Endothelial cell of umbilical vein (primary cell): ENCODE data around the gene RAB3GAP1. TPM values are rescaled to one million over a fixed set of nuclear protein-coding genes. Genes with fewer than 3 reads are reported as not detected.

ENCODE experiments used
- BruUV-seq: library from RNA; stranded (reverse); fragments of 400-500 nt; replicated peaks from 2 replicates; lab custom pipeline; 2021; lab: Mats Ljungman, UMichigan
- CTCF ChIA-PET: fragments of 300-600, 350-600 bp; sonication (Branson Sonifier 250); formaldehyde crosslinking; loops from one replicate; lab custom pipeline; 2021; ENCODE audit warnings: antibody characterized with exemption, inconsistent platforms; lab: Charles Lee
- POLR2A ChIA-PET: fragments of 300-600, 350-600 bp; sonication (Branson Sonifier 250); formaldehyde crosslinking; loops from one replicate; lab custom pipeline; 2021; ENCODE audit warnings: antibody characterized with exemption, inconsistent platforms; lab: Charles Lee
- DNase-seq: peaks from one replicate; pipeline ENCODE4 v3.0.0-alpha.2; 2011; ENCODE audit warnings: low read depth, low spot score
- FAIRE-seq: peaks from 2 replicates; lab custom pipeline; 2011; peaks lifted over from hg19 to GRCh38; lab: Jason Lieb, UNC
- H2AFZ ChIP-seq: 2 replicates; pipeline ENCODE4 v1.6.0; 2012; ENCODE audit warnings: low read depth, low read length, control low read depth, inconsistent platforms
- H3K27ac ChIP-seq: 2 replicates; pipeline ENCODE4 v1.5.1; 2011; ENCODE audit warnings: low read depth, mild to moderate bottlenecking, control low read depth, low read length, moderate library complexity; ENCODE audit not compliant: insufficient read depth
- H3K27me3 ChIP-seq, 2 experiments: 2 replicates each; pipeline versions ENCODE4 v1.6.0 to v1.6.1; 2011; ENCODE audit warnings: low read length in 2 of 2, mixed read lengths in 1 of 2; ENCODE audit not compliant: control insufficient read depth in 2 of 2, insufficient read depth in 2 of 2
- H3K36me3 ChIP-seq, 2 experiments: 2 replicates in 1 of 2; 3 replicates in 1 of 2; pipeline ENCODE4 v1.5.1; 2011; ENCODE audit warnings: low read length in 2 of 2, mild to moderate bottlenecking in 1 of 2, moderate library complexity in 1 of 2; ENCODE audit not compliant: control insufficient read depth in 2 of 2, insufficient read depth in 2 of 2; ENCODE audit errors: extremely low read depth in 1 of 2
- H3K4me1 ChIP-seq: 3 replicates; pipeline ENCODE4 v1.5.1; 2011; ENCODE audit warnings: mild to moderate bottlenecking, low read length; ENCODE audit not compliant: control insufficient read depth, insufficient read depth; ENCODE audit errors: extremely low read depth
- H3K4me2 ChIP-seq: 2 replicates; pipeline ENCODE4 v1.6.1; 2011; ENCODE audit warnings: low read length, control low read depth, mixed read lengths; ENCODE audit not compliant: insufficient read depth
- H3K4me3 ChIP-seq, 3 experiments: fragments of 200-600 bp in 1 of 3; sonication (generic), shearing (Covaris generic) in 1 of 3; replicated peaks in 1 of 3; 2 replicates each; pipeline ENCODE4 v1.5.1; 2011 to 2016; ENCODE audit warnings: control low read depth in 3 of 3, low read length in 3 of 3, mild to moderate bottlenecking in 2 of 3, inconsistent platforms in 1 of 3, low read depth in 1 of 3, moderate library complexity in 1 of 3; ENCODE audit not compliant: insufficient read depth in 1 of 3
- H3K79me2 ChIP-seq: 2 replicates; pipeline ENCODE4 v1.6.0; 2012; ENCODE audit warnings: low read length, inconsistent platforms; ENCODE audit not compliant: control insufficient read depth, insufficient read depth
- H3K9ac ChIP-seq: replicated peaks from 2 replicates; pipeline ENCODE3; 2011; ENCODE audit warnings: low read length, control low read depth; ENCODE audit not compliant: insufficient read depth; ENCODE audit errors: extremely low read depth
- H3K9me1 ChIP-seq: replicated peaks from 3 replicates; pipeline ENCODE4 v1.6.0; 2011; ENCODE audit warnings: mild to moderate bottlenecking, low read length; ENCODE audit not compliant: control insufficient read depth, insufficient read depth; ENCODE audit errors: extremely low read depth
- H3K9me3 ChIP-seq: replicated peaks from 2 replicates; pipeline ENCODE4 v1.5.1; 2012; ENCODE audit warnings: low read length, inconsistent platforms; ENCODE audit not compliant: control insufficient read depth, insufficient read depth
- H4K20me1 ChIP-seq: replicated peaks from 2 replicates; pipeline ENCODE3; 2011; ENCODE audit warnings: mild to moderate bottlenecking, low read length; ENCODE audit not compliant: control insufficient read depth, insufficient read depth; ENCODE audit errors: extremely low read depth
- EZH2 ChIP-seq: IDR thresholded peaks from 2 replicates; pipeline ENCODE4 v1.6.1; 2012; ENCODE audit warnings: borderline replicate concordance, low read depth, mild to moderate bottlenecking, moderate library complexity, low read length, inconsistent platforms; ENCODE audit not compliant: severe bottlenecking
- FOS ChIP-seq: IDR thresholded peaks from 2 replicates; pipeline ENCODE4 v1.6.1; 2011; ENCODE audit warnings: mild to moderate bottlenecking, low read length, moderate library complexity, borderline replicate concordance; ENCODE audit not compliant: insufficient read depth
- GATA2 ChIP-seq: IDR thresholded peaks from 2 replicates; pipeline ENCODE4 v1.7.0; 2011; ENCODE audit warnings: low read depth, mild to moderate bottlenecking, moderate library complexity, mixed read lengths, low read length; ENCODE audit not compliant: insufficient read length, insufficient read depth
- JUN ChIP-seq: IDR thresholded peaks from 2 replicates; pipeline ENCODE4 v1.6.1; 2011; ENCODE audit warnings: borderline replicate concordance, low read depth; ENCODE audit not compliant: insufficient read length, insufficient read depth
- MAX ChIP-seq: IDR thresholded peaks from 2 replicates; pipeline ENCODE4 v1.6.1; 2011; ENCODE audit not compliant: insufficient read depth, insufficient read length
- MYC ChIP-seq: IDR thresholded peaks from one replicate; pipeline ENCODE4 v1.6.1; 2011; ENCODE audit warnings: mild to moderate bottlenecking, low read depth, low read length
- POLR2A ChIP-seq: IDR thresholded peaks from 2 replicates; pipeline ENCODE4 v1.6.1; 2012; ENCODE audit warnings: low read depth, mild to moderate bottlenecking, control low read depth, low read length
- POLR2AphosphoS5 ChIP-seq: IDR thresholded peaks from 2 replicates; pipeline ENCODE4 v1.6.1; 2012; ENCODE audit warnings: low read depth, mild to moderate bottlenecking, control low read depth, low read length, moderate library complexity; ENCODE audit not compliant: insufficient read depth
- dilution Hi-C: fragments of 300-500 bp; cut with MboI; formaldehyde crosslinking; loops from one replicate; pipeline ENCODE4 v1.15.0; 2019; ENCODE audit warnings: low sequenced_read_pairs; ENCODE audit not compliant: extremely low pct_ligation_motif_present
- intact Hi-C: fragments of 100-400 bp; cut with micrococcal nuclease; formaldehyde crosslinking; loops from one replicate; pipeline ENCODE4 v1.10.0; 2022
- polyA plus RNA-seq, 4 experiments: library from polyadenylated mRNA; depleted of rRNA in 3 of 4; stranded (reverse) in 3 of 4; unstranded in 1 of 4; fragments of >200 nt; gene quantifications; 2 replicates each; pipeline versions ENCODE4 v1.2.1 to v1.2.3, GENCODE V29; 2011 to 2012; ENCODE audit warnings: missing spikeins in 1 of 4
- total RNA-seq: library from RNA; stranded (reverse); gene quantifications from 2 replicates; pipeline ENCODE4 v1.2.3, GENCODE V29; 2021
- TF ChIP-seq, protein P1 (sequence below), 2 donors: IDR thresholded peaks; 1 replicate in 1 of 2; 2 replicates in 1 of 2; pipeline ENCODE4 v1.5.1; 2011; ENCODE audit warnings: low read length in 2 of 2, mild to moderate bottlenecking in 2 of 2, moderate library complexity in 2 of 2, control low read depth in 1 of 2, inconsistent platforms in 1 of 2, low read depth in 1 of 2; ENCODE audit not compliant: insufficient read depth in 1 of 2; ENCODE audit errors: extremely low read depth in 1 of 2

Gene RAB3GAP1
- total and polyA plus RNA-seq, 2 donors (not counting 3 experiments of a cell fraction or from before 2014, with no cell fraction given): 14.9 to 39.5 TPM

- no peak for DNase-seq
- POLR2A ChIA-PET: no interaction called here
- no peak overlapping the region for H3K27ac ChIP-seq
- H3K9me1 ChIP-seq: no peaks in the 10 kb centered on the region
- CTCF ChIA-PET: no interaction called here
- no peak for FAIRE-seq
- peaks cover 2 to 4% of the 10 kb centered on the region in 2 experiments for H3K36me3 ChIP-seq
- H4K20me1 ChIP-seq: no peaks in the 10 kb centered on the region
- no peaks in the 10 kb centered on the region for H3K9me3 ChIP-seq
- H3K4me3 ChIP-seq: no peak overlapping the region
- no peak overlapping the region for H2AFZ ChIP-seq
- intact Hi-C loops: no loop called here
- no peaks in the 10 kb centered on the region for H3K27me3 ChIP-seq
- H3K79me2 ChIP-seq: peaks cover 2% of the 10 kb centered on the region
- H3K9ac ChIP-seq: no peak overlapping the region
- TF ChIP-seq MAX: no peak
- no peak for TF ChIP-seq FOS
- no peak for TF ChIP-seq POLR2AphosphoS5
- no peak for TF ChIP-seq EZH2
- TF ChIP-seq MYC: no peak
- TF ChIP-seq, protein P1, sequence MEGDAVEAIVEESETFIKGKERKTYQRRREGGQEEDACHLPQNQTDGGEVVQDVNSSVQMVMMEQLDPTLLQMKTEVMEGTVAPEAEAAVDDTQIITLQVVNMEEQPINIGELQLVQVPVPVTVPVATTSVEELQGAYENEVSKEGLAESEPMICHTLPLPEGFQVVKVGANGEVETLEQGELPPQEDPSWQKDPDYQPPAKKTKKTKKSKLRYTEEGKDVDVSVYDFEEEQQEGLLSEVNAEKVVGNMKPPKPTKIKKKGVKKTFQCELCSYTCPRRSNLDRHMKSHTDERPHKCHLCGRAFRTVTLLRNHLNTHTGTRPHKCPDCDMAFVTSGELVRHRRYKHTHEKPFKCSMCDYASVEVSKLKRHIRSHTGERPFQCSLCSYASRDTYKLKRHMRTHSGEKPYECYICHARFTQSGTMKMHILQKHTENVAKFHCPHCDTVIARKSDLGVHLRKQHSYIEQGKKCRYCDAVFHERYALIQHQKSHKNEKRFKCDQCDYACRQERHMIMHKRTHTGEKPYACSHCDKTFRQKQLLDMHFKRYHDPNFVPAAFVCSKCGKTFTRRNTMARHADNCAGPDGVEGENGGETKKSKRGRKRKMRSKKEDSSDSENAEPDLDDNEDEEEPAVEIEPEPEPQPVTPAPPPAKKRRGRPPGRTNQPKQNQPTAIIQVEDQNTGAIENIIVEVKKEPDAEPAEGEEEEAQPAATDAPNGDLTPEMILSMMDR (IDR thresholded peaks at IDR 0.05; ENCODE audit: extremely low read depth in 1 of 2, insufficient read depth in 1 of 2, low read depth in 1 of 2, low read length in 2 of 2): no peak
- no peak for TF ChIP-seq GATA2
- no peak for TF ChIP-seq POLR2A
- TF ChIP-seq JUN: no peak
- H3K4me1 ChIP-seq: no peaks in the 10 kb centered on the region
- dilution Hi-C loops: no loop called here
- BruUV-seq: no TSS peak
- H3K4me2 ChIP-seq: no peak overlapping the region
Observed at GRCh38 chr2:135142323-135142722, 90.2 kb downstream of the RAB3GAP1 start.
